ENCODE data around the gene UBD.

DNA sequence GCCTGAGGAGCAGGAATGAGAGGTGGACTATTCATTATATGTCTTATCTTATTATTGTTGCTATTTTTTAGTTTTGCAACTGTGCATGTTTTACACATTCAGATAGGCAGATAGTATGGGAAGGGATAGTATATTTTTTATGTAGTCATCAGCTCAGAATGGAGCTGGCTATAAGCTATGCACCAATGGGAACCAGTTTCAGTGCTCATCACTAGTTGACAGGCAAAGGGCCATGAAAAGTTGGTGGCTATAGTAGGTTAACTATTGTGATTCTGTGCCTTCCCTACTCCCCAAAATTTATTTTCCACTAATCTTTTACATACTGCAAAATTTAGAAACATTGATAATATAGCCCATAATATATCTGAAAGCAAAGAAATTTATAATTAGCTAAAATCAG, 5.3 kb upstream of the UBD start:
- TF ChIP-seq, protein P1, sequence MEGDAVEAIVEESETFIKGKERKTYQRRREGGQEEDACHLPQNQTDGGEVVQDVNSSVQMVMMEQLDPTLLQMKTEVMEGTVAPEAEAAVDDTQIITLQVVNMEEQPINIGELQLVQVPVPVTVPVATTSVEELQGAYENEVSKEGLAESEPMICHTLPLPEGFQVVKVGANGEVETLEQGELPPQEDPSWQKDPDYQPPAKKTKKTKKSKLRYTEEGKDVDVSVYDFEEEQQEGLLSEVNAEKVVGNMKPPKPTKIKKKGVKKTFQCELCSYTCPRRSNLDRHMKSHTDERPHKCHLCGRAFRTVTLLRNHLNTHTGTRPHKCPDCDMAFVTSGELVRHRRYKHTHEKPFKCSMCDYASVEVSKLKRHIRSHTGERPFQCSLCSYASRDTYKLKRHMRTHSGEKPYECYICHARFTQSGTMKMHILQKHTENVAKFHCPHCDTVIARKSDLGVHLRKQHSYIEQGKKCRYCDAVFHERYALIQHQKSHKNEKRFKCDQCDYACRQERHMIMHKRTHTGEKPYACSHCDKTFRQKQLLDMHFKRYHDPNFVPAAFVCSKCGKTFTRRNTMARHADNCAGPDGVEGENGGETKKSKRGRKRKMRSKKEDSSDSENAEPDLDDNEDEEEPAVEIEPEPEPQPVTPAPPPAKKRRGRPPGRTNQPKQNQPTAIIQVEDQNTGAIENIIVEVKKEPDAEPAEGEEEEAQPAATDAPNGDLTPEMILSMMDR (IDR thresholded peaks at IDR 0.05 in 2 of 3, conservative IDR thresholded peaks at IDR 0.05 in 1 of 3; ENCODE audit: control insufficient read depth in 2 of 3, extremely low read depth in 1 of 3, insufficient read depth in 1 of 3, low read depth in 3 of 3, low read length in 3 of 3) = no peak
- TF ChIP-seq SMAD1 (IDR thresholded peaks at IDR 0.05; ENCODE audit: low read depth, partially characterized antibody) (no peak), POLR2AphosphoS5 (IDR thresholded peaks at IDR 0.05; ENCODE audit: low read length) (no peak), EP300 (IDR thresholded peaks at IDR 0.05; ENCODE audit: borderline replicate concordance in 1 of 2, control insufficient read depth in 1 of 2, low read depth in 2 of 2, low read length in 2 of 2) (no peak), RUNX3 (IDR thresholded peaks at IDR 0.05; ENCODE audit: low read length) (no peak), POLR2A (IDR thresholded peaks at IDR 0.05; ENCODE audit: low read depth, low read length) (no peak), CUX1 (IDR thresholded peaks at IDR 0.05; ENCODE audit: insufficient replicate concordance, low read depth, low read length) (no peak), REST (IDR thresholded peaks at IDR 0.05; ENCODE audit: low read depth, low read length) (no peak), SUZ12 (IDR thresholded peaks at IDR 0.05; ENCODE audit: unreplicated experiment) (no peak), MAX (IDR thresholded peaks at IDR 0.05; ENCODE audit: low read depth, low read length) (no peak)
- TF ChIP-seq, protein P2, sequence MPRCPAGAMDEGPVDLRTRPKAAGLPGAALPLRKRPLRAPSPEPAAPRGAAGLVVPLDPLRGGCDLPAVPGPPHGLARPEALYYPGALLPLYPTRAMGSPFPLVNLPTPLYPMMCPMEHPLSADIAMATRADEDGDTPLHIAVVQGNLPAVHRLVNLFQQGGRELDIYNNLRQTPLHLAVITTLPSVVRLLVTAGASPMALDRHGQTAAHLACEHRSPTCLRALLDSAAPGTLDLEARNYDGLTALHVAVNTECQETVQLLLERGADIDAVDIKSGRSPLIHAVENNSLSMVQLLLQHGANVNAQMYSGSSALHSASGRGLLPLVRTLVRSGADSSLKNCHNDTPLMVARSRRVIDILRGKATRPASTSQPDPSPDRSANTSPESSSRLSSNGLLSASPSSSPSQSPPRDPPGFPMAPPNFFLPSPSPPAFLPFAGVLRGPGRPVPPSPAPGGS (IDR thresholded peaks at IDR 0.05; ENCODE audit: borderline replicate concordance, insufficient read depth, low read depth, low read length, poor library complexity, severe bottlenecking) = no peak
- TF ChIP-seq, protein P3, sequence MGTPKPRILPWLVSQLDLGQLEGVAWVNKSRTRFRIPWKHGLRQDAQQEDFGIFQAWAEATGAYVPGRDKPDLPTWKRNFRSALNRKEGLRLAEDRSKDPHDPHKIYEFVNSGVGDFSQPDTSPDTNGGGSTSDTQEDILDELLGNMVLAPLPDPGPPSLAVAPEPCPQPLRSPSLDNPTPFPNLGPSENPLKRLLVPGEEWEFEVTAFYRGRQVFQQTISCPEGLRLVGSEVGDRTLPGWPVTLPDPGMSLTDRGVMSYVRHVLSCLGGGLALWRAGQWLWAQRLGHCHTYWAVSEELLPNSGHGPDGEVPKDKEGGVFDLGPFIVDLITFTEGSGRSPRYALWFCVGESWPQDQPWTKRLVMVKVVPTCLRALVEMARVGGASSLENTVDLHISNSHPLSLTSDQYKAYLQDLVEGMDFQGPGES (IDR thresholded peaks at IDR 0.05) = no peak
- TF ChIP-seq, protein P4, sequence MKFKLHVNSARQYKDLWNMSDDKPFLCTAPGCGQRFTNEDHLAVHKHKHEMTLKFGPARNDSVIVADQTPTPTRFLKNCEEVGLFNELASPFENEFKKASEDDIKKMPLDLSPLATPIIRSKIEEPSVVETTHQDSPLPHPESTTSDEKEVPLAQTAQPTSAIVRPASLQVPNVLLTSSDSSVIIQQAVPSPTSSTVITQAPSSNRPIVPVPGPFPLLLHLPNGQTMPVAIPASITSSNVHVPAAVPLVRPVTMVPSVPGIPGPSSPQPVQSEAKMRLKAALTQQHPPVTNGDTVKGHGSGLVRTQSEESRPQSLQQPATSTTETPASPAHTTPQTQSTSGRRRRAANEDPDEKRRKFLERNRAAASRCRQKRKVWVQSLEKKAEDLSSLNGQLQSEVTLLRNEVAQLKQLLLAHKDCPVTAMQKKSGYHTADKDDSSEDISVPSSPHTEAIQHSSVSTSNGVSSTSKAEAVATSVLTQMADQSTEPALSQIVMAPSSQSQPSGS (IDR thresholded peaks at IDR 0.05; ENCODE audit: low read length) = no peak

Data from GM12878 (cell line).